OCI-LY1 (cell line): ENCODE results near the gene LYL1.

ENCODE experiments used
- H2AFZ ChIP-seq: fragments of 200-600 bp; sonication (generic), shearing (Covaris generic); 2 replicates; pipeline ENCODE4 v1.6.0; 2014; ENCODE audit warnings: antibody characterized with exemption, mild to moderate bottlenecking, low read length
- H3F3A ChIP-seq: fragments of 200-600 bp; sonication (generic), shearing (Covaris generic); 2 replicates; pipeline ENCODE4 v1.6.0; 2014; ENCODE audit warnings: mild to moderate bottlenecking, antibody characterized with exemption, low read length, moderate library complexity; ENCODE audit not compliant: insufficient read depth
- H3K27ac ChIP-seq: fragments of 200-600 bp; sonication (generic); 2 replicates; pipeline ENCODE4 v1.5.1; 2014; ENCODE audit warnings: low read length, mixed run types, mild to moderate bottlenecking, low read depth; ENCODE audit not compliant: poor library complexity, severe bottlenecking
- H3K27me3 ChIP-seq: fragments of 200-600 bp; sonication (generic); 2 replicates; pipeline ENCODE4 v1.6.0; 2014; ENCODE audit warnings: antibody characterized with exemption, mild to moderate bottlenecking, low read length, moderate library complexity; ENCODE audit not compliant: insufficient read depth
- H3K36me3 ChIP-seq: fragments of 200-600 bp; sonication (generic); 2 replicates; pipeline ENCODE4 v1.6.1; 2014; ENCODE audit warnings: mild to moderate bottlenecking, antibody characterized with exemption, low read length, moderate library complexity, mixed read lengths; ENCODE audit not compliant: insufficient read depth
- H3K4me1 ChIP-seq: fragments of 200-600 bp; sonication (generic); 2 replicates; pipeline ENCODE4 v1.5.1; 2014; ENCODE audit warnings: mild to moderate bottlenecking, low read length, moderate library complexity; ENCODE audit not compliant: insufficient read depth, severe bottlenecking
- H3K4me2 ChIP-seq: fragments of 200-600 bp; sonication (generic), shearing (Covaris generic); 2 replicates; pipeline ENCODE4 v1.6.1; 2014; ENCODE audit warnings: low read length
- H3K4me3 ChIP-seq: fragments of 200-600 bp; sonication (generic); 2 replicates; pipeline ENCODE4 v1.5.1; 2014; ENCODE audit warnings: low read length, low read depth, mild to moderate bottlenecking, mixed read lengths; ENCODE audit not compliant: poor library complexity, severe bottlenecking
- H3K79me2 ChIP-seq: fragments of 200-600 bp; shearing (Covaris generic); 2 replicates; pipeline ENCODE4 v1.6.1; 2016; ENCODE audit warnings: mixed run types, low read length, mixed read lengths; ENCODE audit not compliant: insufficient read depth
- H3K9ac ChIP-seq: fragments of 200-600 bp; sonication (generic), shearing (Covaris generic); 2 replicates; pipeline ENCODE4 v1.6.1; 2014; ENCODE audit warnings: mild to moderate bottlenecking, low read length, mixed read lengths
- H3K9me2 ChIP-seq: fragments of 200-600 bp; sonication (generic), shearing (Covaris generic); 2 replicates; pipeline ENCODE4 v1.6.1; 2014; ENCODE audit warnings: low read depth, mild to moderate bottlenecking, low read length, mixed read lengths
- H3K9me3 ChIP-seq: fragments of 200-600 bp; shearing (Covaris generic); 2 replicates; pipeline ENCODE4 v1.6.1; 2014; ENCODE audit warnings: low read length, mixed read lengths
- H4K20me1 ChIP-seq: fragments of 200-600 bp; sonication (generic), shearing (Covaris generic); 2 replicates; pipeline ENCODE4 v1.6.0; 2016; ENCODE audit warnings: mild to moderate bottlenecking, low read length; ENCODE audit not compliant: insufficient read depth
- EZH2 ChIP-seq: fragments of 200-600 bp; sonication (generic), shearing (Covaris generic); IDR thresholded peaks from 2 replicates; pipeline ENCODE4 v1.8.0; 2017; ENCODE audit warnings: borderline replicate concordance, mixed run types, mild to moderate bottlenecking, antibody characterized with exemption, low read length, moderate library complexity, mixed read lengths
- TF ChIP-seq, protein P1 (sequence below): fragments of 200-600 bp; sonication (generic), shearing (Covaris generic); IDR thresholded peaks from 2 replicates; pipeline ENCODE4 v1.5.1; 2017; ENCODE audit warnings: mild to moderate bottlenecking, antibody characterized with exemption, low read length, moderate library complexity, mixed read lengths

LYL1 gene

DNA sequence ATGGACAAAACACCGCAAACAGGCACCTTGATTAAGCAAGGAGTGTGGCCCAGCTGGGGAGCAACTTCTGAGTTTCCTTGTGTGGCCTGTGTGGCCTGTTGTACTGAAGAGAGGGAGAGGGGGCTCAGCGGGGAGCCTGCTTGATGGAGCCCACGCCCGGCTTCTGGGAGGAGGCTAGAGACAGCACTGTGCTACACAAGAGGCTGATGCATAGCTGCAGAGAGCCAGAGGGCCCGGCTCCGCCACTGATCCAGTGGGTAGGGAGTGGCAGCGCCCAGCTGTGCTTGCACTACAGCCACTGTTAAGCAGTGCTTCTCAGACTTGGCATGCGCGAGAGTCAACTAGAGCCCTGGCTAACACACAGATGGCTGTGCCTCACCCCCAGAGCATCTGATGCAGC lies 19.0 kb downstream of the LYL1 start:
- H3K9me2 ChIP-seq = no peaks in the 10 kb centered on the region
- peaks cover 17% of the 10 kb centered on the region; the same call in 1 of the 2 replicates for H3K27me3 ChIP-seq
- H2AFZ ChIP-seq = no peak overlapping the region
- H3F3A ChIP-seq = no peaks in the 10 kb centered on the region
- no peak overlapping the region for H3K4me3 ChIP-seq
- no peak overlapping the region for H3K9ac ChIP-seq
- H3K4me1 ChIP-seq = no peaks in the 10 kb centered on the region
- no peaks in the 10 kb centered on the region for H3K9me3 ChIP-seq
- H3K36me3 ChIP-seq = no peaks in the 10 kb centered on the region
- H3K79me2 ChIP-seq = no peaks in the 10 kb centered on the region
- H4K20me1 ChIP-seq = no peaks in the 10 kb centered on the region
- no peak overlapping the region for H3K27ac ChIP-seq
- no peak for TF ChIP-seq EZH2
- TF ChIP-seq, protein P1, sequence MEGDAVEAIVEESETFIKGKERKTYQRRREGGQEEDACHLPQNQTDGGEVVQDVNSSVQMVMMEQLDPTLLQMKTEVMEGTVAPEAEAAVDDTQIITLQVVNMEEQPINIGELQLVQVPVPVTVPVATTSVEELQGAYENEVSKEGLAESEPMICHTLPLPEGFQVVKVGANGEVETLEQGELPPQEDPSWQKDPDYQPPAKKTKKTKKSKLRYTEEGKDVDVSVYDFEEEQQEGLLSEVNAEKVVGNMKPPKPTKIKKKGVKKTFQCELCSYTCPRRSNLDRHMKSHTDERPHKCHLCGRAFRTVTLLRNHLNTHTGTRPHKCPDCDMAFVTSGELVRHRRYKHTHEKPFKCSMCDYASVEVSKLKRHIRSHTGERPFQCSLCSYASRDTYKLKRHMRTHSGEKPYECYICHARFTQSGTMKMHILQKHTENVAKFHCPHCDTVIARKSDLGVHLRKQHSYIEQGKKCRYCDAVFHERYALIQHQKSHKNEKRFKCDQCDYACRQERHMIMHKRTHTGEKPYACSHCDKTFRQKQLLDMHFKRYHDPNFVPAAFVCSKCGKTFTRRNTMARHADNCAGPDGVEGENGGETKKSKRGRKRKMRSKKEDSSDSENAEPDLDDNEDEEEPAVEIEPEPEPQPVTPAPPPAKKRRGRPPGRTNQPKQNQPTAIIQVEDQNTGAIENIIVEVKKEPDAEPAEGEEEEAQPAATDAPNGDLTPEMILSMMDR = no peak
- H3K4me2 ChIP-seq = no peak overlapping the region

DNA sequence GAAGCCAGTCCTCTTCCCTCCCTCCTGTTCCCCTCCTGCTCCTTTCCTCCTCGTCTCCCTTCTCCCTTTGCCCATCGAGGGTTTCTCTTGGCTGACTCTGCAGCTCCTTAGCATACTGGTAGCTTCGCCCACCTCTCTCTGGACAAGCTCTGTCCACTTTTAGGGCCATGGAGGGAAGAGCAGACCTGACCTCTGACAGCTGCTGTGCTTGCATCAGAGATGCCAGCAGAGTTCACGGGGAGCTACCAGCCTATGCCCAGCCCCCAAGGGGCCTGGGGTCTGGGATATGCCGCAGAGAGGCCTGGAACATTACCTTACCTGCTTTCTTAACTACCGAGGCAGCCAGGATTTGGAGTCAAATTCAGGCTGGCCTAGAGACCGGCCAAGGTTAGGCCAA lies 19.7 kb downstream of the LYL1 start:
- TF ChIP-seq, protein P1 = no peak
- no peak for TF ChIP-seq EZH2
- Histone ChIP-seq H3K27me3 (peaks cover 17% of the 10 kb centered on the region; the same call in 1 of the 2 replicates), H3K79me2 (no peaks in the 10 kb centered on the region), H3K9ac (no peak overlapping the region), H3K4me1 (no peaks in the 10 kb centered on the region), H3K27ac (no peak overlapping the region), H3K4me2 (no peak overlapping the region), H3K4me3 (no peak overlapping the region), H3F3A (no peaks in the 10 kb centered on the region), H2AFZ (no peak overlapping the region), H3K9me3 (no peaks in the 10 kb centered on the region), H3K36me3 (no peaks in the 10 kb centered on the region), H3K9me2 (no peaks in the 10 kb centered on the region), H4K20me1 (no peaks in the 10 kb centered on the region)

GRCh38 chr19:13082192-13083007 lies 20.3 kb downstream of the LYL1 start:
- Histone ChIP-seq H3K9ac (no peak overlapping the region), H3K79me2 (no peaks in the 10 kb centered on the region)

More at GRCh38 chr19:13082192-13083007, 20.3 kb downstream of the LYL1 start:
- H3K4me3 ChIP-seq = no peak overlapping the region
- H3F3A ChIP-seq = no peaks in the 10 kb centered on the region
- no peaks in the 10 kb centered on the region for H3K36me3 ChIP-seq
- peaks cover 16% of the 10 kb centered on the region; the same call in 1 of the 2 replicates for H3K27me3 ChIP-seq
- H3K9me2 ChIP-seq = no peaks in the 10 kb centered on the region
- H3K4me1 ChIP-seq = no peaks in the 10 kb centered on the region
- no peaks in the 10 kb centered on the region for H3K9me3 ChIP-seq
- no peak overlapping the region for H2AFZ ChIP-seq
- H3K27ac ChIP-seq = no peak overlapping the region
- no peak for TF ChIP-seq EZH2
- TF ChIP-seq, protein P1 = peak; percentile 30; the same call in 1 of the 2 replicates
- H3K4me2 ChIP-seq = no peak overlapping the region
- H4K20me1 ChIP-seq = no peaks in the 10 kb centered on the region
